GM19240 (cell line): ENCODE data around the gene CZIB.
A peak's percentile ranks its signal among the peaks of the same experiment; 100 is the strongest.
"Not testable (repeated sequence)": the region's sequence is repeated elsewhere in the genome, so short reads cannot be mapped to it uniquely, and the experiment has no call there.

Experiments used
- DNase-seq: peaks from one replicate; pipeline ENCODE4 v3.0.0; 2011; ENCODE audit warnings: low spot score; ENCODE audit not compliant: insufficient read length

The CZIB gene

GRCh38 chr1:53189061-53189460 is 31.4 kb downstream of the CZIB start:
- DNase-seq = no peak

- no peak for DNase-seq
These were observed 32.3 kb downstream of the CZIB start for GRCh38 chr1:53188099-53188498.

- no peak for DNase-seq
These were observed 33.0 kb downstream of the CZIB start for GRCh38 chr1:53187401-53187800.

DNA sequence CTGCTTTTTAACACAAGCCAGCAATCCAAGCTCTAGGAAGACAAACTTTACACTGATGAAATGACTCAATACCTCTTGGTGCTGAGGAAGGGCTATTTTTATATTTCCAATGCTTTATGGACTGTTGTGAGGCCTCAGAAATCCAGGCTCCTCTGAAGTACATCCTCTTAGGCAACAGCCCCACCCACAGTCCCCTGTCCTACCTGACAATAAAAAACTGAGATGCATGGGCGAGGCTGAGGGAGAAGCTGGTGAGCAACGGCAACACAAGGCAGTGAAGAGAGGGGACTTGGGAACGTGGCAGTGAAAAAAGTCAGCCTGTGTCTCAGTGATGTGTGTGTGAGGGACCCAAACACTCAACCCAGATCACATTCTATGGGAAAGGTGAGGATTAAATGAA is 33.9 kb downstream of the CZIB start:
- no peak for DNase-seq

DNA sequence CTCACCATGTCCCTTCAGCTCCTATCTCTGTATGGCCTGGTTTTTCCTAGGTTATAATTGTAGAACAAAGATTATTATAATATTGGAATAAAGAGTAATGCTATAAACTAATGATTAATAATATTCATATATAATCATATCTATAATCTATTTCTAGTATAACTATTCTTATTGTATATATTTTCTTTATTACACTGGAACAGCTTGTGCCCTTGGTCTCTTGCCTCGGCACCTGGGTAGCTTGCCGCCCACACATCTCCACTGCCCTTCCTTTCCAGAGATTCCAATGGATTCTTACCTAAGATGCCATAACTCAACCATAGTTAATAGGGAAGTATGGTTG is 34.5 kb downstream of the CZIB start:
- not testable (repeated sequence) for DNase-seq

- DNase-seq = no peak
These were observed 37.1 kb downstream of the CZIB start for GRCh38 chr1:53183095-53183990.

DNA sequence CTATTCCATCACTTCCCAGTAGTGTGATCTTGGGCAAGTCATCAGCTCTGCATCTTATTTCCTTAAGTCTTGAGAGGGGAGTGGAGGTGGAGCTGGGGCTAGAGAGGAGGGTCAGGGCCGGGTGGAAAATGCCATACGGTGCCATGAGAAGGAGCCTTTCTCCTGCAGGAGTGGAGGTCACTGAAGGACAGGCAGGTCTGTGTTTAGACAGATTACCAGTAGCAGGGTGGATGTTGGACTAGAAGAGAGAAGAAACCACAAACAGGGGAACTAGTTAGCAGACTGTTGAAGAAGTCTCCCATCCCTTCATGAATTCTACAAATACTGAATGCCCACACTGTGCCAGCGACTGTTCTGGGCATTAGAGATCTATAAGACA is 37.7 kb downstream of the CZIB start:
- no peak for DNase-seq

GRCh38 chr1:53182111-53182593 is 38.3 kb downstream of the CZIB start:
- peak; percentile 72 for DNase-seq

- no peak for DNase-seq
These were observed 39.5 kb downstream of the CZIB start for GRCh38 chr1:53180951-53181350.

- no peak for DNase-seq
These were observed 40.2 kb downstream of the CZIB start for GRCh38 chr1:53180226-53180625.

- no peak for DNase-seq
These were observed 43.8 kb downstream of the CZIB start for GRCh38 chr1:53176452-53177208.

- no peak for DNase-seq
These were observed 45.2 kb downstream of the CZIB start for GRCh38 chr1:53174971-53175913.

GRCh38 chr1:53172426-53173128 is 47.9 kb downstream of the CZIB start:
- peak; percentile 18 for DNase-seq

GRCh38 chr1:53166912-53167311 is 53.5 kb downstream of the CZIB start:
- no peak for DNase-seq

DNA sequence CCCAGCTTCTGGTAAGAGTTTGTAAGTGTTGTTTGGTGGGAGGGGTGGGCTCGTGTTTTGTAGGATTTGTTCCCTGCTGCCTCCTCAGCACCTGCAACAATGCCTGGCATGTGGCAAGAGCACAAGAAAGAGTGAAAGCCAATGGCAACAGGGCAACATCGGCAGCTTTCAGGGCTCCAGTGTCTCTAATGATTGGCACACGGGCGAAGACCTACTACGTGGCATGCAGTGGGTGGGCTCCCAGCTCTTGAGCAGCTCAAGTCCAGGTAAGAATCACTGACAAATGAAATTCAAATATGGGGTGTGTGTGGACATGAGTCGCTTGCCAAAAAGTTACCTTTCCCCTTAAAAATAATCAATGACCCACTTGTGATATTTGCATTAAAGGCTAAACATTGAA is 54.1 kb downstream of the CZIB start:
- DNase-seq = no peak

GRCh38 chr1:53165408-53165961 is 54.9 kb downstream of the CZIB start:
- DNase-seq = no peak
